ENCODE results near the gene ILKAP. TPM values are rescaled to one million over a fixed set of nuclear protein-coding genes. Genes with fewer than 3 reads are reported as not detected.

The ILKAP gene
- total and polyA plus RNA-seq, 2 of the 4 experiments (the other 2 are of a cell fraction) = 13.3 to 44.2 TPM

DNA sequence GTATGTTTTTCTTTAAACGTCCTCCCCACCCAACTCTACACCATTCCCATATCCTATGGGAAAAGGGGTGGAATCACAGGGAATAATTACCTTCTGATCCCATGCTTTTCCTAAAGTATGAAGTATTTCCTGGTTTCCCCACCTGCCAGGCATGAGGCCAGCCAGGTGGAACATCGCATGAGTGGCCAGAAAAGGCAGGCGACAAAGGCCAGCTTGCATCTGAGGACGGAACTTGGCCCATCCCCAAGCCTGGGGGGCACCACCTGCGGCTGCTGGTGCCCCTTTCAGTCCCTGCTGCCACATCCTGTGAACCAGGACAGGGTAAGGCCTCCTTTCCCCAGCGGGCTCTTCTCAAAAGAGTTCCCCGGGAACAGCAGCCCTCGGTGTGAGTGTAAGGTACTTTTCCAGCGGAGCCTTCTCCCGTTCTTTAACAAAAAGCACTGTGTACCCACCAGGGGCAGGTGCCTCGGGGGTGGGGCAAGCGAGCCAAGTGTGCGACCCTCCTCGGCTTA, 45.9 kb downstream of the ILKAP start:
- H2BK20ac ChIP-seq (ENCODE audit: low read depth, low read length) = no peak overlapping the region
- H3K27me3 ChIP-seq (ENCODE audit: control insufficient read depth, insufficient read depth, low read length) = no peaks in the 10 kb centered on the region
- no TSS peak for BruUV-seq (replicated peaks)
- no peak overlapping the region for H3K18ac ChIP-seq (ENCODE audit: low read depth, low read length)
- intact Hi-C loops (cut with micrococcal nuclease) (no loop called here), dilution Hi-C loops (cut with HindIII; ENCODE audit: low sequenced_read_pairs, unreplicated experiment) (no loop called here), in situ Hi-C loops (cut with MboI; ENCODE audit: low sequenced_read_pairs) (no loop called here)
- POLR2A ChIA-PET (ENCODE audit: unreplicated experiment) = no interaction called here
- no peak overlapping the region; the same call in 2 of the 3 replicates for H2BK15ac ChIP-seq (ENCODE audit: low read depth, low read length)
- no peak for ATAC-seq (ENCODE audit: low read depth)
- no peak overlapping the region for H3K4me3 ChIP-seq (ENCODE audit: insufficient read depth, low read depth, low read length)
- H3K4ac ChIP-seq (ENCODE audit: low read depth, low read length) = no peak overlapping the region
- H4K5ac ChIP-seq (ENCODE audit: low read depth, low read length) = no peak overlapping the region
- no peaks in the 10 kb centered on the region for H3K9me3 ChIP-seq (ENCODE audit: control insufficient read depth, insufficient read depth, low read length)
- H3K27ac ChIP-seq (ENCODE audit: insufficient read depth, low read length) = no peak overlapping the region
- H3K4me2 ChIP-seq (ENCODE audit: low read depth, low read length) = no peak overlapping the region
- H2AK9ac ChIP-seq (replicated peaks; ENCODE audit: low read depth, low read length, poor library complexity) = peak overlapping the region; percentile 59
- H2BK120ac ChIP-seq (ENCODE audit: low read depth, low read length) = no peak overlapping the region
- no peak overlapping the region for H3K9ac ChIP-seq (ENCODE audit: low read depth, low read length)
- H3K79me1 ChIP-seq (ENCODE audit: low read depth in 1 of 2, low read length in 2 of 2) = no peaks in the 10 kb centered on the region; a peak in 1 of 4 replicates
- TF ChIP-seq RAD21 (IDR thresholded peaks at IDR 0.05; ENCODE audit: low read length) = no peak
- no peak for TF ChIP-seq MAZ (IDR thresholded peaks at IDR 0.05; ENCODE audit: borderline replicate concordance, low read depth, low read length)
- no peak for TF ChIP-seq CHD1 (IDR thresholded peaks at IDR 0.05; ENCODE audit: low read depth, low read length)
- TF ChIP-seq MXI1 (IDR thresholded peaks at IDR 0.05; ENCODE audit: borderline replicate concordance, low read depth, low read length) = no peak
- TF ChIP-seq FOS (IDR thresholded peaks at IDR 0.05; ENCODE audit: low read depth, low read length) = no peak
- TF ChIP-seq SMC3 (IDR thresholded peaks at IDR 0.05; ENCODE audit: low read depth, low read length) = no peak
- no peak for TF ChIP-seq BHLHE40 (IDR thresholded peaks at IDR 0.05; ENCODE audit: low read depth, low read length)
- no peaks in the 10 kb centered on the region for H3K36me3 ChIP-seq (ENCODE audit: control insufficient read depth, insufficient read depth, low read length)
- H4K91ac ChIP-seq (ENCODE audit: insufficient read depth, low read depth, low read length) = no peak overlapping the region
- CTCF ChIA-PET = no interaction called here
- no peak overlapping the region for H3K14ac ChIP-seq (replicated peaks; ENCODE audit: low read depth, low read length)
- no peaks in the 10 kb centered on the region for H4K20me1 ChIP-seq (ENCODE audit: insufficient read depth, low read length)
- WGBS, 2 experiments (ENCODE audit: extremely low coverage in 2 of 2, insufficient read length in 1 of 2) = 100% methylated on average over 2 of the region's 14 CpGs; no CpG with 5 or more reads in 1 of the 2 experiments
- H2AFZ ChIP-seq (replicated peaks; ENCODE audit: low read length, poor library complexity) = no peak overlapping the region
- H3K4me1 ChIP-seq (ENCODE audit: control insufficient read depth, insufficient read depth, low read length) = peaks cover 18% of the 10 kb centered on the region
- DNase-seq = no peak
- no peak overlapping the region for H3K23ac ChIP-seq (ENCODE audit: low read depth, low read length)
- H3K9me1 ChIP-seq (ENCODE audit: insufficient read depth, low read length) = 0 out of 2 replicates have a peak, but pooled peaks cover 7% of the 10 kb centered on the region
- H4K8ac ChIP-seq (ENCODE audit: low read depth in 2 of 2, low read length in 2 of 2) = no peak overlapping the region
- no peak overlapping the region for H2BK5ac ChIP-seq (ENCODE audit: low read depth, low read length, poor library complexity, severe bottlenecking)
- no peak overlapping the region for H3K56ac ChIP-seq (ENCODE audit: extremely low read depth, insufficient read depth, low read length)
- H2AK5ac ChIP-seq (ENCODE audit: low read depth, low read length) = no peak overlapping the region
